A172 (cell line): ENCODE measurements around the gene CNBP. TPM values are rescaled to one million over a fixed set of nuclear protein-coding genes. Genes with fewer than 3 reads are reported as not detected.
"Not testable (repeated sequence)": the region's sequence is repeated elsewhere in the genome, so short reads cannot be mapped to it uniquely, and the experiment has no call there.

ENCODE experiments used
- DNase-seq: peaks from one replicate; pipeline ENCODE4 v3.0.0-alpha.2; 2015; ENCODE audit warnings: low spot score
- total RNA-seq: library from RNA; depleted of rRNA; stranded (reverse); fragments of >200 nt; shearing (Covaris generic); gene quantifications from 2 replicates; pipeline ENCODE4 v1.2.3, GENCODE V29; 2014; rRNA removed

The CNBP gene
- total RNA-seq, result 543 and 605 TPM in 2 replicates

- peak; percentile 92 for DNase-seq
Measured at GRCh38 chr3:129183569-129184395, at the start of gene CNBP. CNBP (minus strand) TSS chr3:129183896; CDS start chr3:129171757, 12,139 bp downstream.

GRCh38 chr3:129231331-129232119 lies 47.8 kb upstream of the CNBP start:
- peak; percentile 66 for DNase-seq

GRCh38 chr3:129230311-129231019 lies 46.8 kb upstream of the CNBP start:
- peak; percentile 96 for DNase-seq

- DNase-seq, result peak; percentile 96
Measured at GRCh38 chr3:129228891-129229585, 45.3 kb upstream of the CNBP start.

GRCh38 chr3:129226374-129226773 lies 42.7 kb upstream of the CNBP start:
- DNase-seq, result peak; percentile 99

GRCh38 chr3:129224984-129225393 lies 41.3 kb upstream of the CNBP start:
- peak; percentile 90 for DNase-seq

- not testable (repeated sequence) for DNase-seq
Measured at GRCh38 chr3:129224387-129224786, 40.7 kb upstream of the CNBP start.

- DNase-seq, result no peak
Measured at GRCh38 chr3:129218742-129219141, 35.0 kb upstream of the CNBP start.

GRCh38 chr3:129213238-129213637 lies 29.5 kb upstream of the CNBP start:
- DNase-seq, result no peak

GRCh38 chr3:129211772-129212171 lies 28.1 kb upstream of the CNBP start:
- peak; percentile 100 for DNase-seq

GRCh38 chr3:129211345-129211744 lies 27.6 kb upstream of the CNBP start:
- no peak for DNase-seq

- no peak for DNase-seq
Measured at GRCh38 chr3:129207479-129207878, 23.8 kb upstream of the CNBP start.

GRCh38 chr3:129205109-129205832 lies 21.6 kb upstream of the CNBP start:
- DNase-seq, result no peak

GRCh38 chr3:129204473-129204872 lies 20.8 kb upstream of the CNBP start:
- no peak for DNase-seq

GRCh38 chr3:129199366-129199765 lies 15.7 kb upstream of the CNBP start:
- DNase-seq, result no peak

- DNase-seq, result no peak
Measured at GRCh38 chr3:129197321-129197720, 13.6 kb upstream of the CNBP start.

- no peak for DNase-seq
Measured at GRCh38 chr3:129196601-129197000, 12.9 kb upstream of the CNBP start.

- DNase-seq, result peak; percentile 96
Measured at GRCh38 chr3:129195731-129196256, 12.1 kb upstream of the CNBP start.

GRCh38 chr3:129189793-129190192 lies 6.1 kb upstream of the CNBP start:
- DNase-seq, result peak; percentile 25

- no peak for DNase-seq
Measured at GRCh38 chr3:129187857-129188256, 4.2 kb upstream of the CNBP start.

- DNase-seq, result no peak
Measured at GRCh38 chr3:129185783-129186182, 2.1 kb upstream of the CNBP start.
